GM12878 (cell line): ENCODE data around the gene PTTG1. TPM values are rescaled to one million over a fixed set of nuclear protein-coding genes. Genes with fewer than 3 reads are reported as not detected.

Experiments used
- ATAC-seq: fragments of 200-7000 bp; cut with Tn5 transposase; 3 replicates; pipeline ENCODE4 v1.9.1; 2020; ENCODE audit warnings: mild to moderate bottlenecking, moderate library complexity
- BruUV-seq: library from RNA; stranded (reverse); fragments of 400-500 nt; replicated peaks from 2 replicates; lab custom pipeline; 2021; lab: Mats Ljungman, UMichigan
- CTCF ChIA-PET: fragments of 300-600 bp; sonication (Branson Sonifier 250); formaldehyde crosslinking; extraction: SDS; loops from one replicate; lab custom pipeline; 2021; ENCODE audit warnings: inconsistent platforms; lab: Yijun Ruan, JAX
- POLR2A ChIA-PET: fragments of 350-600 bp; formaldehyde crosslinking; extraction: SDS; loops from one replicate; lab custom pipeline; 2021; ENCODE audit warnings: inconsistent platforms; lab: Charles Lee
- RAD21 ChIA-PET: fragments of 300-600 bp; sonication (Branson Sonifier 250); formaldehyde crosslinking; loops from one replicate; lab custom pipeline; 2023; ENCODE audit warnings: antibody characterized with exemption; ENCODE audit not compliant: unreplicated experiment; lab: Charles Lee
- SMC1A ChIA-PET: fragments of 300-600 bp; sonication (Branson Sonifier 250); formaldehyde crosslinking; loops from one replicate; lab custom pipeline; 2023; ENCODE audit not compliant: unreplicated experiment, uncharacterized antibody; lab: Charles Lee
- DNase-seq: peaks from one replicate; pipeline ENCODE4 v3.0.0-alpha.2; 2011; ENCODE audit warnings: low read depth, low spot score
- FAIRE-seq: peaks from 3 replicates; lab custom pipeline; 2011; peaks lifted over from hg19 to GRCh38; lab: Jason Lieb, UNC
- H2AFZ ChIP-seq: 2 replicates; pipeline ENCODE4 v1.6.0; 2011; ENCODE audit warnings: low read depth, low read length, control low read depth; ENCODE audit not compliant: control insufficient read depth
- H3K27ac ChIP-seq: 2 replicates; pipeline ENCODE4 v1.5.1; 2011; ENCODE audit warnings: control low read depth; ENCODE audit not compliant: control insufficient read depth, insufficient read depth
- H3K27me3 ChIP-seq, 2 experiments: replicated peaks in 1 of 2; 2 replicates each; pipeline versions ENCODE4 v1.6.0 to v1.6.1; 2011; ENCODE audit warnings: low read length in 1 of 2; ENCODE audit not compliant: control insufficient read depth in 2 of 2, insufficient read depth in 2 of 2
- H3K36me3 ChIP-seq, 2 experiments: 2 replicates each; pipeline ENCODE4 v1.5.1; 2011; ENCODE audit warnings: low read length in 1 of 2; ENCODE audit not compliant: control insufficient read depth in 2 of 2, insufficient read depth in 2 of 2
- H3K4me1 ChIP-seq: 2 replicates; pipeline ENCODE4 v1.6.1; 2011; ENCODE audit warnings: mild to moderate bottlenecking, low read length, moderate library complexity, mixed read lengths; ENCODE audit not compliant: control insufficient read depth, insufficient read depth
- H3K4me2 ChIP-seq: 2 replicates; pipeline ENCODE4 v1.6.0; 2011; ENCODE audit warnings: control low read depth; ENCODE audit not compliant: control insufficient read depth, insufficient read depth
- H3K4me3 ChIP-seq: fragments of 200-600 bp; sonication (generic); 2 replicates; pipeline ENCODE4 v1.5.1; 2016
- H3K79me2 ChIP-seq: 2 replicates; pipeline ENCODE4 v1.6.0; 2011; ENCODE audit warnings: low read length; ENCODE audit not compliant: control insufficient read depth, insufficient read depth
- H3K9ac ChIP-seq: 2 replicates; pipeline ENCODE4 v1.8.0; 2011; ENCODE audit warnings: low read length, control low read depth, mixed read lengths; ENCODE audit not compliant: control insufficient read depth, insufficient read depth
- H3K9me3 ChIP-seq: replicated peaks from 3 replicates; pipeline ENCODE4 v1.5.1; 2011; ENCODE audit warnings: mild to moderate bottlenecking, low read length; ENCODE audit not compliant: control insufficient read depth, insufficient read depth
- H4K20me1 ChIP-seq: 2 replicates; pipeline ENCODE4 v1.6.0; 2011; ENCODE audit not compliant: control insufficient read depth, insufficient read depth
- CBFB ChIP-seq: IDR thresholded peaks from 2 replicates; pipeline ENCODE4 v1.6.1; 2016; ENCODE audit warnings: antibody characterized with exemption, low read depth
- EP300 ChIP-seq, 2 experiments: fragments of 150-350 bp in 1 of 2; IDR thresholded peaks; 2 replicates each; pipeline ENCODE4 v1.6.1; 2011 to 2012; ENCODE audit warnings: low read depth in 2 of 2, low read length in 2 of 2, borderline replicate concordance in 1 of 2, improper control_type of control experiment in 1 of 2, inconsistent platforms in 1 of 2; ENCODE audit not compliant: control insufficient read depth in 1 of 2
- ESRRA ChIP-seq: IDR thresholded peaks from 2 replicates; pipeline ENCODE4 v1.6.1; 2012; ENCODE audit warnings: mild to moderate bottlenecking, low read length, improper control_type of control experiment
- FOXK2 ChIP-seq: fragments of 450-650 bp; IDR thresholded peaks from 2 replicates; pipeline ENCODE4 v1.6.1; 2017; ENCODE audit warnings: mild to moderate bottlenecking, moderate library complexity
- FOXM1 ChIP-seq: IDR thresholded peaks from 2 replicates; pipeline ENCODE4 v1.6.1; 2012; ENCODE audit warnings: low read depth, mild to moderate bottlenecking, inconsistent platforms, low read length, moderate library complexity
- HSF1 ChIP-seq: fragments of 150-350 bp; IDR thresholded peaks from 2 replicates; pipeline ENCODE4 v1.6.1; 2014; ENCODE audit warnings: mild to moderate bottlenecking, low read depth, low read length
- MYB ChIP-seq: fragments of 150-350 bp; IDR thresholded peaks from 2 replicates; pipeline ENCODE4 v1.6.1; 2014; ENCODE audit warnings: mild to moderate bottlenecking, low read depth, low read length, borderline replicate concordance
- POU2F2 ChIP-seq: IDR thresholded peaks from 3 replicates; pipeline ENCODE4 v1.6.1; 2011; ENCODE audit warnings: low read depth, mild to moderate bottlenecking, low read length, borderline replicate concordance
- RCOR1 ChIP-seq: conservative IDR thresholded peaks from 2 replicates; pipeline ENCODE4 v1.6.1; 2012; ENCODE audit warnings: low read depth, low read length, improper control_type of control experiment
- RUNX3 ChIP-seq: IDR thresholded peaks from 2 replicates; pipeline ENCODE4 v1.6.1; 2012; ENCODE audit warnings: low read length, inconsistent platforms
- SMC3 ChIP-seq: IDR thresholded peaks from 2 replicates; pipeline ENCODE4 v1.6.1; 2011; ENCODE audit warnings: low read length, improper control_type of control experiment, borderline replicate concordance
- SP1 ChIP-seq: IDR thresholded peaks from one replicate; pipeline ENCODE4 v1.6.1; 2011; ENCODE audit warnings: low read depth, low read length
- ZNF207 ChIP-seq: fragments of 450-650 bp; IDR thresholded peaks from 2 replicates; pipeline ENCODE4 v1.6.1; 2014; ENCODE audit warnings: antibody characterized with exemption, mild to moderate bottlenecking, borderline replicate concordance
- ZNF384 ChIP-seq: IDR thresholded peaks from 2 replicates; pipeline ENCODE4 v1.6.1; 2012; ENCODE audit warnings: low read depth, mild to moderate bottlenecking, low read length, improper control_type of control experiment, borderline replicate concordance
- WGBS: methylation state at CpG from one replicate; pipeline ENCODE4 v1.1.6; 2016; ENCODE audit warnings: low lambda C conversion rate; ENCODE audit not compliant: insufficient replicate concordance, insufficient coverage; ENCODE audit errors: missing lambda C conversion rate; 5-methylcytosine and 5-hydroxymethylcytosine counted together
- in situ Hi-C: fragments of 300-500 bp; cut with MboI; formaldehyde crosslinking; loops from 9 replicates; pipeline ENCODE4 v1.14.3; 2018; ENCODE audit warnings: mixed read lengths
- intact Hi-C: fragments of 100-400 bp; cut with micrococcal nuclease; formaldehyde crosslinking; loops from one replicate; pipeline ENCODE4 v1.14.2; 2022; ENCODE audit not compliant: unreplicated experiment
- polyA plus RNA-seq, 11 experiments: library from polyadenylated mRNA; depleted of rRNA in 4 of 11; unstranded in 6 of 11; stranded (reverse) in 5 of 11; fragments of >200 nt; fragmentation: Nextera tagmentation in 4 of 11; fragmentation: Illumina TruSeq in 1 of 11; extraction: Ambion mirVana in 4 of 11; extraction: Trizol in 1 of 11; gene quantifications; 1 replicate in 1 of 11; 2 replicates in 10 of 11; pipeline versions ENCODE4 v1.2.1 to v1.2.3, GENCODE V29; 2011 to 2016; ENCODE audit warnings: inconsistent platforms in 2 of 11, missing spikeins in 2 of 11, low read depth in 1 of 11
- total RNA-seq, 4 experiments: library from RNA; depleted of rRNA in 3 of 4; stranded (reverse); fragments of >200 nt in 3 of 4; fragmentation: Illumina TruSeq in 1 of 4; extraction: Trizol in 1 of 4; gene quantifications; 2 replicates each; pipeline versions ENCODE4 v1.2.1 to v1.2.3, GENCODE V29; 2013 to 2021
- TF ChIP-seq, protein P1 (sequence below): fragments of 450-650 bp; IDR thresholded peaks from 2 replicates; pipeline ENCODE4 v1.6.1; 2018; ENCODE audit warnings: borderline replicate concordance, mild to moderate bottlenecking; ENCODE audit not compliant: partially characterized antibody

Gene PTTG1
- total and polyA plus RNA-seq, 10 of the 15 experiments (the other 5 are each of a cell fraction or from before 2014, with no cell fraction given) = 154 to 1,033 (median 377) TPM

DNA sequence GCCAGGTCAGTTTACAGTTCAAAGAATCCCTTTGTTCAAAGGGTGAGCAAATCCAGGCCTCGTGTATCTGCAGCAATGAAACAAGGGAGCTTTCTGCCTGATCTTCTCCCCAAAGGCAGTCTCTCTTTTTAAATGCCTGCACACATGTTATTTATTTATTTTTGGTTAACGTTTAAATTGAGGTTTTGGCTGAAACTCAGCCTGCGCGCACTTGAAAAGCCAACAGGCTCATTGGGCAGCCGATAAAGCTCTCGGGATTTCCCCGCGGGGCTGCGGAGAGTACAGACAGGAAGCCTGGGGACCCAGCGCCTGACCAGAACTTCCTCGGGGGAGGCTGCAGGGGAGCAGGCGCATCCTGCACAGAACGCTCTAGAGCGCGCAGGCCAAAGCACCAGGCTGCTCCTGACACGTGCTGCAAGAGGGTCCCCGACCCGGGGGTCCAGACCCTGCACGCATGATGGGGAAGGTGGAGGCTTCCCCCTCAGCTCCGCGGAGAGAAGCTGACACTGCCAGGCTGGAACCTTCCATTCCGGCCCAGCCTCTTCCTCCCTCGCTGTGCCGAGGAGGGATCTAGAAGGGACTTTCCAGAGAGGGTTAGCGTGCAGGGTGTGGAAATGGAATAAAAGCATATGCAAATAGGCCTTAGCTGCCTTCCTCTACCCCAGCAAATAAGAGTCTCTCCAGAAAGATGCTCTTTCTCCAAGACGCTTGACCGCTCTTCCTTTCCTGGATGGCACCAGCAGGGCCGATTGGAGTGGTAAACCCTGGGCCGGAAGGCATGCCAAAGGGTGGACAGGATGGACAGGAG, 46.1 kb downstream of the PTTG1 start:
- peak overlapping the region; percentile 91 for H3K9ac ChIP-seq
- H3K36me3 ChIP-seq = no peaks in the 10 kb centered on the region; a peak in 2 of 4 replicates
- SMC1A ChIA-PET = interaction anchor here (0.6 to 15.7 kb wide), 17 partner anchors 9 to 376 kb away, joined by 3 to 511 read pairs (median 8); partner anchors contain the start of gene PTTG1
- POLR2A ChIA-PET = interaction anchor here (0.6 to 6.2 kb wide), 16 partner anchors 9 to 48 kb away, joined by 4 to 156 read pairs (median 13); partner anchors contain the start of genes PTTG1 and SLU7
- ATAC-seq (peak; percentile 80), DNase-seq (peak; percentile 96), FAIRE-seq (peak; percentile 27)
- peaks cover 78% of the 10 kb centered on the region for H3K79me2 ChIP-seq
- WGBS = 1% methylated on average over 29 of the region's 29 CpGs
- H3K4me2 ChIP-seq = peak overlapping the region; percentile 94
- in situ Hi-C loops = no loop called here
- peak overlapping the region; percentile 96 for H3K27ac ChIP-seq
- CTCF ChIA-PET = interaction anchor here (0.8 to 9.8 kb wide), 16 partner anchors 7 to 375 kb away, joined by 3 to 230 read pairs (median 3); partner anchors contain the start of gene SLU7
- H4K20me1 ChIP-seq = no peaks in the 10 kb centered on the region
- H3K9me3 ChIP-seq = no peaks in the 10 kb centered on the region
- peaks cover 35% of the 10 kb centered on the region for H3K4me1 ChIP-seq
- peak overlapping the region; percentile 86 for H2AFZ ChIP-seq
- no peaks in the 10 kb centered on the region for H3K27me3 ChIP-seq
- BruUV-seq = no TSS peak
- peak overlapping the region; percentile 88 for H3K4me3 ChIP-seq
- RAD21 ChIA-PET = interaction anchor here (0.6 to 9.8 kb wide), 18 partner anchors 8 to 418 kb away, joined by 3 to 329 read pairs (median 11); partner anchors contain the start of genes PTTG1 and SLU7
- intact Hi-C loops = loop anchor here (1.0 to 10.0 kb wide), 6 partner anchors 8 to 1263 kb away; partner anchors contain the start of gene RNF145
- TF ChIP-seq ESRRA (no peak; the same call in 1 of the 2 replicates), ZNF384 (no peak), POU2F2 (peak; percentile 100), EP300 (IDR thresholded peaks at IDR 0.05; ENCODE audit: borderline replicate concordance in 1 of 2, control insufficient read depth in 1 of 2, low read depth in 2 of 2, low read length in 2 of 2) (peak; percentile 84 to 95), SP1 (peak; percentile 83), FOXM1 (peak; percentile 98), RCOR1 (no peak), SMC3 (0 out of 2 replicates have a peak, but pooled peaks have one; percentile 16), MYB (peak; percentile 90; the same call in 1 of the 2 replicates), CBFB (peak; percentile 79), RUNX3 (peak; percentile 93), ZNF207 (no peak; the same call in none of the 2 replicates), FOXK2 (no peak), HSF1 (peak; percentile 48; the same call in 1 of the 2 replicates)
- TF ChIP-seq, protein P1, sequence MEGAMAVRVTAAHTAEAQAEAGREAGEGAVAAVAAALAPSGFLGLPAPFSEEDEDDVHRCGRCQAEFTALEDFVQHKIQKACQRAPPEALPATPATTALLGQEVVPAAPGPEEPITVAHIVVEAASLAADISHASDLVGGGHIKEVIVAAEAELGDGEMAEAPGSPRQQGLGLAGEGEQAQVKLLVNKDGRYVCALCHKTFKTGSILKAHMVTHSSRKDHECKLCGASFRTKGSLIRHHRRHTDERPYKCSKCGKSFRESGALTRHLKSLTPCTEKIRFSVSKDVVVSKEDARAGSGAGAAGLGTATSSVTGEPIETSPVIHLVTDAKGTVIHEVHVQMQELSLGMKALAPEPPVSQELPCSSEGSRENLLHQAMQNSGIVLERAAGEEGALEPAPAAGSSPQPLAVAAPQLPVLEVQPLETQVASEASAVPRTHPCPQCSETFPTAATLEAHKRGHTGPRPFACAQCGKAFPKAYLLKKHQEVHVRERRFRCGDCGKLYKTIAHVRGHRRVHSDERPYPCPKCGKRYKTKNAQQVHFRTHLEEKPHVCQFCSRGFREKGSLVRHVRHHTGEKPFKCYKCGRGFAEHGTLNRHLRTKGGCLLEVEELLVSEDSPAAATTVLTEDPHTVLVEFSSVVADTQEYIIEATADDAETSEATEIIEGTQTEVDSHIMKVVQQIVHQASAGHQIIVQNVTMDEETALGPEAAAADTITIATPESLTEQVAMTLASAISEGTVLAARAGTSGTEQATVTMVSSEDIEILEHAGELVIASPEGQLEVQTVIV = no peak
